ENCODE measurements around the gene DTX3.

DTX3 gene

DNA sequence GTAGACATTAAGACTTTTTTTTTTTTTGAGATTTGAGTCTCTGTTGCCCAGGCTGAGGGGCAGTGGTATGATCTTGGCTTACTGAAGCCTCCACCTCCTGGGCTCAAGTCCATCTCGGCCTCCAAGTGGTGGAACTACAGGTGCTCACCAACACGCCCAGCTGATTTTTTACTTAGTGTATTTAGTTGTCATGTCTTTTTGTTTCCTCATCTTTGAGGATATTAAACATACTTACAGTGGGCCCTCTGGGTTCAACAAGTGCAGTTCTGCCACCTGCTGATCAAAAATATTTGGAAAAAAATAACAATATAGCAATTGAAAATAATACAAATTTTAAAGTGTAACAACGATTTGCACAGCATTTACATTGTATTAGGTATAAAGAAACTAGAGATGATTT is 32.7 kb downstream of the DTX3 start:
- Histone ChIP-seq H3F3A (ENCODE audit: control insufficient read depth, insufficient read depth) (no peaks in the 10 kb centered on the region), H4K20me1 (ENCODE audit: control insufficient read depth, insufficient read depth, low read depth, low read length) (no peaks in the 10 kb centered on the region), H3K4me2 (ENCODE audit: low read length) (no peak overlapping the region), H3K4me3 (ENCODE audit: low read length) (no peak overlapping the region), H3K36me3 (ENCODE audit: control insufficient read depth, low read length) (no peaks in the 10 kb centered on the region), H3K27ac (ENCODE audit: low read depth, low read length) (no peak overlapping the region), H3K9me2 (replicated peaks; ENCODE audit: control insufficient read depth, low read length) (no peaks in the 10 kb centered on the region), H3K9me3 (ENCODE audit: control insufficient read depth, insufficient read depth, low read length) (no peaks in the 10 kb centered on the region), H3K27me3 (ENCODE audit: control insufficient read depth, low read length) (peaks cover 46% of the 10 kb centered on the region), H3K4me1 (ENCODE audit: control insufficient read depth, low read length) (peaks cover 11% of the 10 kb centered on the region), H3K79me2 (ENCODE audit: control insufficient read depth, low read length) (no peaks in the 10 kb centered on the region)
- TF ChIP-seq, protein P1, sequence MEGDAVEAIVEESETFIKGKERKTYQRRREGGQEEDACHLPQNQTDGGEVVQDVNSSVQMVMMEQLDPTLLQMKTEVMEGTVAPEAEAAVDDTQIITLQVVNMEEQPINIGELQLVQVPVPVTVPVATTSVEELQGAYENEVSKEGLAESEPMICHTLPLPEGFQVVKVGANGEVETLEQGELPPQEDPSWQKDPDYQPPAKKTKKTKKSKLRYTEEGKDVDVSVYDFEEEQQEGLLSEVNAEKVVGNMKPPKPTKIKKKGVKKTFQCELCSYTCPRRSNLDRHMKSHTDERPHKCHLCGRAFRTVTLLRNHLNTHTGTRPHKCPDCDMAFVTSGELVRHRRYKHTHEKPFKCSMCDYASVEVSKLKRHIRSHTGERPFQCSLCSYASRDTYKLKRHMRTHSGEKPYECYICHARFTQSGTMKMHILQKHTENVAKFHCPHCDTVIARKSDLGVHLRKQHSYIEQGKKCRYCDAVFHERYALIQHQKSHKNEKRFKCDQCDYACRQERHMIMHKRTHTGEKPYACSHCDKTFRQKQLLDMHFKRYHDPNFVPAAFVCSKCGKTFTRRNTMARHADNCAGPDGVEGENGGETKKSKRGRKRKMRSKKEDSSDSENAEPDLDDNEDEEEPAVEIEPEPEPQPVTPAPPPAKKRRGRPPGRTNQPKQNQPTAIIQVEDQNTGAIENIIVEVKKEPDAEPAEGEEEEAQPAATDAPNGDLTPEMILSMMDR (IDR thresholded peaks at IDR 0.05; ENCODE audit: low read depth, low read length, poor library complexity, severe bottlenecking) = peak; percentile 25
- no peak for TF ChIP-seq EZH2phosphoT487 (IDR thresholded peaks at IDR 0.05; ENCODE audit: borderline replicate concordance, low read length)

DNA sequence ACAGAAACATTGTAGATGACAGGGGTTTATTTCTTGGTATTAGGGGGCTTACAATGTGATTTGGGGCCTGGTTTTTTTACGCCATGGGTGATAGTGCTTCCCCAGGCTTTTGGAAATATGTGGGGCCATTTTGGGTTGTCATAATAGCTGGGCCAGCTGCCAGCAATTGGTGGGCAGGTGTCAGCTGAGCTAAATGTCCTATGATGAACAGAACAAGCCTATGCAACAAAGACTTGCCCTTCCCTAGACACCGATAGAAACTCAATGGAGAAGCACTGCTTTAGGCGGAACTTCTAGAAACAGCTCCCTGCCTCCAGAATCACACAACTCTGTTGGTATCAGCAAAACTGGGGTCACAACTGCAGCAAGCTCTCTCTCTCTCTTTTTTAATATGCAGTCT is 33.5 kb downstream of the DTX3 start:
- H3K4me3 ChIP-seq (ENCODE audit: low read length) = no peak overlapping the region
- no peak overlapping the region for H3K4me2 ChIP-seq (ENCODE audit: low read length)
- no peaks in the 10 kb centered on the region for H4K20me1 ChIP-seq (ENCODE audit: control insufficient read depth, insufficient read depth, low read depth, low read length)
- TF ChIP-seq EZH2phosphoT487 (IDR thresholded peaks at IDR 0.05; ENCODE audit: borderline replicate concordance, low read length) = no peak
- TF ChIP-seq, protein P1 (IDR thresholded peaks at IDR 0.05; ENCODE audit: low read depth, low read length, poor library complexity, severe bottlenecking) = no peak
- H3K79me2 ChIP-seq (ENCODE audit: control insufficient read depth, low read length) = no peaks in the 10 kb centered on the region
- H3K9me2 ChIP-seq (replicated peaks; ENCODE audit: control insufficient read depth, low read length) = no peaks in the 10 kb centered on the region
- H3K27ac ChIP-seq (ENCODE audit: low read depth, low read length) = no peak overlapping the region
- H3K4me1 ChIP-seq (ENCODE audit: control insufficient read depth, low read length) = peaks cover 4% of the 10 kb centered on the region
- H3K9me3 ChIP-seq (ENCODE audit: control insufficient read depth, insufficient read depth, low read length) = no peaks in the 10 kb centered on the region
- no peaks in the 10 kb centered on the region for H3F3A ChIP-seq (ENCODE audit: control insufficient read depth, insufficient read depth)
- H3K27me3 ChIP-seq (ENCODE audit: control insufficient read depth, low read length) = peaks cover 39% of the 10 kb centered on the region
- H3K36me3 ChIP-seq (ENCODE audit: control insufficient read depth, low read length) = no peaks in the 10 kb centered on the region

DNA sequence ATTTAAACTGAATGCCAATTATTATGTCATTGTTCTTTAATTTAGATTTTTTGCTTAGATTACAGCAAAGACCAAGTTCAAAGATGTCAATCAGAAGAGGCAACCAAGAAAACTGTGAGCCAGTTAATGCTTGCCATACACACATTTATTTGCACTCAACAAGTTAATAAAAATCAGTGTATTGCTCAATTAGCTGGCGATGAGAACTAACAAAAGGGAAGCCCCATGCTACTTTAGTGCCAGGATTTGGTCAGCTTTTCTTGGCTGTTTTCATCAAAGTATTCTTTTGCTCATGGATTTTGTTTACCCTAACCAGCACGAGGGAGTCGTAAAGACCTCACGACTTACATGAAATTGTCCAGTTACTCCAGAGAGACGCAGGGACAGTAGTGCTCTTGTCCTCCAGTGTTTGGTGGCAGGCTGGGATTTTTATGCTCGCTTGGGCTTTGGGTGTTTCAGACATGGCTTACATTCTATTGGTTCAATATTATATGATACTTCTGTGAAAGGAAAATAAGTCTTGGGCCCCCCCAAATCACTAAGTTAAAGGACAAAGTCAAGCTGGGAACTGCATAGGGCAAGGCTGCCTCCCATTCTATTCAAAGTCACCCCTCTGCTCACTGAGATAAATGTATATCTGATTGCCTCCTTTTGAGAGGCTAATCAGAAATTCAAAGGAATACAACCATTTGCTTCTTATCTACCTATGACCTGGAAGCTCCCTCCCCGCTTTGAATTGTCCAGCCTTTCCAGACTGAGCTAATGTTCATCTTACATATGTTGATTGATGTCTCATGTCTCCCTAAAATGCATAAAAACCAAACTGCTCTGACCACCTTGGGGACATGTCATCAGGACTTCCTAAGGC is 35.8 kb downstream of the DTX3 start:
- Histone ChIP-seq H4K20me1 (ENCODE audit: control insufficient read depth, insufficient read depth, low read depth, low read length) (no peaks in the 10 kb centered on the region), H3K4me1 (ENCODE audit: control insufficient read depth, low read length) (no peaks in the 10 kb centered on the region), H3K27ac (ENCODE audit: low read depth, low read length) (no peak overlapping the region), H3K27me3 (ENCODE audit: control insufficient read depth, low read length) (peaks cover 27% of the 10 kb centered on the region), H3K4me3 (ENCODE audit: low read length) (no peak overlapping the region), H3K9me2 (replicated peaks; ENCODE audit: control insufficient read depth, low read length) (no peaks in the 10 kb centered on the region), H3K9me3 (ENCODE audit: control insufficient read depth, insufficient read depth, low read length) (peaks cover 5% of the 10 kb centered on the region), H3F3A (ENCODE audit: control insufficient read depth, insufficient read depth) (no peaks in the 10 kb centered on the region), H3K79me2 (ENCODE audit: control insufficient read depth, low read length) (no peaks in the 10 kb centered on the region), H3K4me2 (ENCODE audit: low read length) (no peak overlapping the region), H3K36me3 (ENCODE audit: control insufficient read depth, low read length) (no peaks in the 10 kb centered on the region)
- TF ChIP-seq, protein P1 (IDR thresholded peaks at IDR 0.05; ENCODE audit: low read depth, low read length, poor library complexity, severe bottlenecking) = no peak
